ENCODE results near the gene PLEKHH2.
A peak's percentile ranks its signal among the peaks of the same experiment; 100 is the strongest.

PLEKHH2 gene

GRCh38 chr2:43774617-43775016, 137.6 kb downstream of the PLEKHH2 start:
- no peaks in the 10 kb centered on the region for H3K27me3 ChIP-seq (ENCODE audit: control insufficient read depth, low read length)
- H4K20me1 ChIP-seq (ENCODE audit: control insufficient read depth, insufficient read depth, low read depth, low read length) = no peaks in the 10 kb centered on the region
- H3K9me3 ChIP-seq (ENCODE audit: control insufficient read depth, insufficient read depth, low read length) = no peaks in the 10 kb centered on the region
- no peaks in the 10 kb centered on the region for H3K9me2 ChIP-seq (replicated peaks; ENCODE audit: control insufficient read depth, low read length)
- peaks cover 2% of the 10 kb centered on the region; the same call in 1 of the 2 replicates for H3K36me3 ChIP-seq (ENCODE audit: control insufficient read depth, low read length)
- H3K27ac ChIP-seq (ENCODE audit: low read depth, low read length) = no peak overlapping the region
- H3K79me2 ChIP-seq (ENCODE audit: control insufficient read depth, low read length) = no peaks in the 10 kb centered on the region
- H3K4me3 ChIP-seq (ENCODE audit: low read length) = peak overlapping the region; percentile 84
- TF ChIP-seq CTCF (IDR thresholded peaks at IDR 0.05; ENCODE audit: low read depth, low read length, poor library complexity, severe bottlenecking) = no peak
- TF ChIP-seq EZH2phosphoT487 (IDR thresholded peaks at IDR 0.05; ENCODE audit: borderline replicate concordance, low read length) = no peak
- H3F3A ChIP-seq (ENCODE audit: control insufficient read depth, insufficient read depth) = peaks cover 2% of the 10 kb centered on the region; the same call in 1 of the 2 replicates
- H3K4me1 ChIP-seq (ENCODE audit: control insufficient read depth, low read length) = peaks cover 6% of the 10 kb centered on the region
- peak overlapping the region; percentile 74 for H3K4me2 ChIP-seq (ENCODE audit: low read length)

- no peak overlapping the region for H3K4me2 ChIP-seq (ENCODE audit: low read length)
- H3K4me3 ChIP-seq (ENCODE audit: low read length) = no peak overlapping the region
- H3F3A ChIP-seq (ENCODE audit: control insufficient read depth, insufficient read depth) = peaks cover 2% of the 10 kb centered on the region; the same call in 1 of the 2 replicates
- TF ChIP-seq EZH2phosphoT487 (IDR thresholded peaks at IDR 0.05; ENCODE audit: borderline replicate concordance, low read length) = no peak
- no peak for TF ChIP-seq CTCF (IDR thresholded peaks at IDR 0.05; ENCODE audit: low read depth, low read length, poor library complexity, severe bottlenecking)
- peaks cover 6% of the 10 kb centered on the region for H3K4me1 ChIP-seq (ENCODE audit: control insufficient read depth, low read length)
- no peaks in the 10 kb centered on the region for H3K79me2 ChIP-seq (ENCODE audit: control insufficient read depth, low read length)
- H3K9me3 ChIP-seq (ENCODE audit: control insufficient read depth, insufficient read depth, low read length) = no peaks in the 10 kb centered on the region
- H3K27me3 ChIP-seq (ENCODE audit: control insufficient read depth, low read length) = no peaks in the 10 kb centered on the region
- no peaks in the 10 kb centered on the region for H4K20me1 ChIP-seq (ENCODE audit: control insufficient read depth, insufficient read depth, low read depth, low read length)
- no peaks in the 10 kb centered on the region for H3K9me2 ChIP-seq (replicated peaks; ENCODE audit: control insufficient read depth, low read length)
- peaks cover 2% of the 10 kb centered on the region; the same call in 1 of the 2 replicates for H3K36me3 ChIP-seq (ENCODE audit: control insufficient read depth, low read length)
- no peak overlapping the region for H3K27ac ChIP-seq (ENCODE audit: low read depth, low read length)
These were observed 139.3 kb downstream of the PLEKHH2 start for GRCh38 chr2:43776324-43776723.

GRCh38 chr2:43777306-43777926, 140.4 kb downstream of the PLEKHH2 start:
- no peaks in the 10 kb centered on the region for H3K79me2 ChIP-seq (ENCODE audit: control insufficient read depth, low read length)
- H3K9me2 ChIP-seq (replicated peaks; ENCODE audit: control insufficient read depth, low read length) = no peaks in the 10 kb centered on the region
- H3K27ac ChIP-seq (ENCODE audit: low read depth, low read length) = no peak overlapping the region
- H4K20me1 ChIP-seq (ENCODE audit: control insufficient read depth, insufficient read depth, low read depth, low read length) = no peaks in the 10 kb centered on the region
- peaks cover 2% of the 10 kb centered on the region; the same call in 1 of the 2 replicates for H3F3A ChIP-seq (ENCODE audit: control insufficient read depth, insufficient read depth)
- peaks cover 6% of the 10 kb centered on the region for H3K4me1 ChIP-seq (ENCODE audit: control insufficient read depth, low read length)
- TF ChIP-seq CTCF (IDR thresholded peaks at IDR 0.05; ENCODE audit: low read depth, low read length, poor library complexity, severe bottlenecking) (no peak), EZH2phosphoT487 (IDR thresholded peaks at IDR 0.05; ENCODE audit: borderline replicate concordance, low read length) (no peak)
- H3K4me3 ChIP-seq (ENCODE audit: low read length) = no peak overlapping the region
- H3K9me3 ChIP-seq (ENCODE audit: control insufficient read depth, insufficient read depth, low read length) = no peaks in the 10 kb centered on the region
- no peak overlapping the region for H3K4me2 ChIP-seq (ENCODE audit: low read length)
- H3K27me3 ChIP-seq (ENCODE audit: control insufficient read depth, low read length) = no peaks in the 10 kb centered on the region
- H3K36me3 ChIP-seq (ENCODE audit: control insufficient read depth, low read length) = peaks cover 2% of the 10 kb centered on the region; the same call in 1 of the 2 replicates
